GM23338 (cell line): ENCODE measurements around the gene GGT7.
A peak's percentile ranks its signal among the peaks of the same experiment; 100 is the strongest.

Experiments used
- CREB1 ChIP-seq: fragments of 250-450 bp; sonication (Bioruptor Pico); IDR thresholded peaks from 2 replicates; pipeline ENCODE4 v1.5.0; 2020; ENCODE audit warnings: low read depth, mild to moderate bottlenecking, moderate library complexity
- CTCF ChIP-seq, 2 experiments: fragments of 200-600 bp in 1 of 2; sonication (generic) in 1 of 2; conservative IDR thresholded peaks; 2 replicates each; pipeline versions ENCODE4 v1.5.1 to v1.6.1; 2016 to 2017; ENCODE audit warnings: antibody characterized with exemption in 2 of 2, low read depth in 2 of 2, mild to moderate bottlenecking in 2 of 2, moderate library complexity in 1 of 2
- ETS1 ChIP-seq: IDR thresholded peaks from 2 replicates; pipeline ENCODE4 v1.6.1; 2016; ENCODE audit warnings: antibody characterized with exemption
- EZH2 ChIP-seq: fragments of 200-600 bp; sonication (generic); IDR thresholded peaks from one replicate; pipeline ENCODE4 v1.8.0; 2017; ENCODE audit warnings: antibody characterized with exemption, mild to moderate bottlenecking, low read depth; ENCODE audit not compliant: unreplicated experiment
- EZH2phosphoT487 ChIP-seq: fragments of 200-600 bp; sonication (generic); IDR thresholded peaks from one replicate; pipeline ENCODE4 v1.8.1; 2018; ENCODE audit warnings: antibody characterized with exemption; ENCODE audit not compliant: unreplicated experiment
- JUNB ChIP-seq: IDR thresholded peaks from one replicate; pipeline ENCODE4 v1.6.1; 2016; ENCODE audit warnings: antibody characterized with exemption; ENCODE audit not compliant: unreplicated experiment
- NANOG ChIP-seq: IDR thresholded peaks from 2 replicates; pipeline ENCODE4 v1.6.1; 2016; ENCODE audit warnings: antibody characterized with exemption, borderline replicate concordance
- POLR2AphosphoS5 ChIP-seq: IDR thresholded peaks from 2 replicates; pipeline ENCODE4 v1.6.1; 2016; ENCODE audit warnings: antibody characterized with exemption, low read depth
- REST ChIP-seq: IDR thresholded peaks from one replicate; pipeline ENCODE4 v1.6.1; 2018; ENCODE audit warnings: antibody characterized with exemption; ENCODE audit not compliant: unreplicated experiment
- STAT1 ChIP-seq: IDR thresholded peaks from one replicate; pipeline ENCODE4 v1.6.1; 2016; ENCODE audit warnings: antibody characterized with exemption; ENCODE audit not compliant: unreplicated experiment
- ZNF114 ChIP-seq: fragments of 250-450 bp; sonication (Bioruptor Pico); IDR thresholded peaks from 2 replicates; pipeline ENCODE4 v1.5.0; 2020; ENCODE audit warnings: mild to moderate bottlenecking, moderate library complexity
- ZNF331 ChIP-seq: fragments of 250-450 bp; sonication (Bioruptor Pico); IDR thresholded peaks from 2 replicates; pipeline ENCODE4 v1.5.0; 2020; ENCODE audit warnings: low read depth, mild to moderate bottlenecking, moderate library complexity

GRCh38 chr20:34874094-34874654 is 1.5 kb upstream of the GGT7 start:
- TF ChIP-seq CTCF (conservative IDR thresholded peaks at IDR 0.05; ENCODE audit: low read depth in 2 of 2) = peak; percentile 82 to 92
- no peak for TF ChIP-seq POLR2AphosphoS5
- no peak for TF ChIP-seq REST
- TF ChIP-seq ZNF331 (CRISPR knock-in tag) = no peak
- no peak for TF ChIP-seq EZH2
- no peak for TF ChIP-seq EZH2phosphoT487
- no peak for TF ChIP-seq ZNF114 (CRISPR knock-in tag)
- TF ChIP-seq JUNB = no peak
- no peak for TF ChIP-seq CREB1 (CRISPR knock-in tag)
- no peak for TF ChIP-seq NANOG
- no peak for TF ChIP-seq ETS1
- no peak for TF ChIP-seq STAT1
